K562 (cell line): ENCODE measurements around the gene SNX14. TPM values are rescaled to one million over a fixed set of nuclear protein-coding genes. Genes with fewer than 3 reads are reported as not detected.

Experiments
- ATAC-seq: fragments of 200-7000 bp; cut with Tn5 transposase; 3 replicates; pipeline ENCODE4 v1.9.1; 2020; ENCODE audit warnings: moderate library complexity
- BruUV-seq: library from RNA; stranded (reverse); fragments of 400-500 nt; replicated peaks from 2 replicates; lab custom pipeline; 2021; lab: Mats Ljungman, UMichigan
- CTCF ChIA-PET: fragments of 300-600 bp; formaldehyde crosslinking; extraction: SDS; loops from one replicate; lab custom pipeline; 2021; ENCODE audit warnings: low intra/inter-chr PET ratio; lab: Yijun Ruan, JAX
- POLR2A ChIA-PET: fragments of 300-600, 350-650 bp; sonication (Branson Sonifier 250); formaldehyde crosslinking; extraction: SDS; loops from one replicate; lab custom pipeline; 2021; ENCODE audit warnings: antibody characterized with exemption, inconsistent platforms; lab: Yijun Ruan, JAX
- DNase-seq, 4 experiments: peaks; one replicate each; pipeline versions ENCODE4 v3.0.0 to v3.0.0-alpha.2; 2011 to 2018; ENCODE audit warnings: low spot score in 3 of 4, mixed read lengths in 3 of 4; ENCODE audit errors: extremely low read depth in 1 of 4
- FAIRE-seq: peaks from 2 replicates; lab custom pipeline; 2011; peaks lifted over from hg19 to GRCh38; lab: Jason Lieb, UNC
- H2AFZ ChIP-seq: 2 replicates; pipeline ENCODE4 v1.6.0; 2011; ENCODE audit warnings: low read depth, low read length, control low read depth, inconsistent platforms
- H3K27ac ChIP-seq: fragments of 200-600 bp; 3 replicates; pipeline ENCODE4 v1.8.0; 2011; ENCODE audit warnings: low read depth, mild to moderate bottlenecking, control low read depth, inconsistent platforms, low read length, moderate library complexity, mixed read lengths; ENCODE audit errors: extremely low read depth
- H3K27me3 ChIP-seq, 2 experiments: fragments of 300-600 bp in 1 of 2; 2 replicates in 1 of 2; 3 replicates in 1 of 2; pipeline versions ENCODE4 v1.6.0 to v1.8.0; 2011; ENCODE audit warnings: inconsistent platforms in 2 of 2, low read length in 2 of 2, mild to moderate bottlenecking in 1 of 2, mixed read lengths in 1 of 2, moderate library complexity in 1 of 2; ENCODE audit not compliant: control insufficient read depth in 2 of 2, insufficient read depth in 2 of 2
- H3K36me3 ChIP-seq: fragments of 300-600 bp; 3 replicates; pipeline ENCODE4 v1.8.0; 2011; ENCODE audit warnings: mild to moderate bottlenecking, low read length, inconsistent platforms; ENCODE audit not compliant: control insufficient read depth, insufficient read depth
- H3K4me1 ChIP-seq, 2 experiments: fragments of 200-600 bp in 1 of 2; replicated peaks in 1 of 2; 2 replicates in 1 of 2; 3 replicates in 1 of 2; pipeline versions ENCODE4 v1.5.1 to v1.8.0; 2011; ENCODE audit warnings: inconsistent platforms in 2 of 2, low read length in 2 of 2, mild to moderate bottlenecking in 1 of 2, mixed read lengths in 1 of 2, moderate library complexity in 1 of 2; ENCODE audit not compliant: control insufficient read depth in 2 of 2, insufficient read depth in 2 of 2
- H3K4me2 ChIP-seq: 2 replicates; pipeline ENCODE4 v1.6.1; 2011; ENCODE audit warnings: low read length, control low read depth, inconsistent platforms, mixed read lengths; ENCODE audit not compliant: insufficient read depth
- H3K4me3 ChIP-seq: fragments of 200-600 bp; sonication (generic), shearing (Covaris generic); 2 replicates; pipeline ENCODE4 v1.5.1; 2016; ENCODE audit warnings: control low read depth, inconsistent platforms
- H3K79me2 ChIP-seq: fragments of 200-600 bp; 3 replicates; pipeline ENCODE4 v1.8.0; 2011; ENCODE audit warnings: low read length, inconsistent platforms; ENCODE audit not compliant: control insufficient read depth, insufficient read depth
- H3K9ac ChIP-seq, 2 experiments: 2 replicates each; pipeline versions ENCODE4 v1.6.0 to v1.6.1; 2011; ENCODE audit warnings: low read depth in 2 of 2, low read length in 2 of 2, control low read depth in 1 of 2, inconsistent platforms in 1 of 2, mild to moderate bottlenecking in 1 of 2, mixed read lengths in 1 of 2; ENCODE audit not compliant: insufficient read depth in 1 of 2
- H3K9me1 ChIP-seq: one replicate; pipeline ENCODE4 v1.6.0; 2011; ENCODE audit warnings: inconsistent platforms, mild to moderate bottlenecking, low read length, moderate library complexity; ENCODE audit not compliant: control insufficient read depth, insufficient read depth
- H3K9me3 ChIP-seq: replicated peaks from 2 replicates; pipeline ENCODE4 v1.5.1; 2011; ENCODE audit warnings: low read depth, low read length, inconsistent platforms; ENCODE audit not compliant: control insufficient read depth, insufficient read depth
- H4K20me1 ChIP-seq: replicated peaks from 2 replicates; pipeline ENCODE4 v1.6.1; 2011; ENCODE audit warnings: low read length, inconsistent platforms, mixed read lengths; ENCODE audit not compliant: control insufficient read depth, insufficient read depth
- ARID1B ChIP-seq: fragments of 450-650 bp; IDR thresholded peaks from 2 replicates; pipeline ENCODE4 v1.6.1; 2016; ENCODE audit warnings: antibody characterized with exemption, mild to moderate bottlenecking, inconsistent platforms
- BRD9 ChIP-seq: fragments of 450-650 bp; IDR thresholded peaks from 2 replicates; pipeline ENCODE4 v1.6.1; 2018; ENCODE audit warnings: low read depth; ENCODE audit not compliant: partially characterized antibody
- CEBPB ChIP-seq: fragments of 450-650 bp; IDR thresholded peaks from 2 replicates; pipeline ENCODE4 v1.6.1; 2016; ENCODE audit warnings: missing genetic modification characterization, missing compliant biosample characterization
- DEAF1 ChIP-seq: fragments of 450-650 bp; formaldehyde crosslinking; IDR thresholded peaks from 2 replicates; pipeline ENCODE4 v1.4.0; 2020; ENCODE audit warnings: mild to moderate bottlenecking, moderate library complexity
- HDAC8 ChIP-seq: fragments of 450-650 bp; IDR thresholded peaks from 2 replicates; pipeline ENCODE4 v1.6.1; 2016; ENCODE audit warnings: mild to moderate bottlenecking, missing genetic modification characterization, moderate library complexity, missing compliant biosample characterization
- HDGF ChIP-seq: fragments of 450-650 bp; IDR thresholded peaks from 2 replicates; pipeline ENCODE4 v1.6.1; 2016
- NR3C1 ChIP-seq: sonication (generic); formaldehyde crosslinking; IDR thresholded peaks from 2 replicates; pipeline ENCODE4 v1.8.1; 2022; ENCODE audit warnings: missing genetic modification reagents
- POLR2A ChIP-seq: fragments of 450-650 bp; conservative IDR thresholded peaks from 2 replicates; pipeline ENCODE4 v1.6.1; 2016
- POLR2AphosphoS2 ChIP-seq: IDR thresholded peaks from 2 replicates; pipeline ENCODE4 v1.6.1; 2012; ENCODE audit warnings: low read length, improper control_type of control experiment
- POLR2G ChIP-seq: fragments of 200-400 bp; formaldehyde crosslinking; IDR thresholded peaks from 2 replicates; pipeline ENCODE4 v1.6.1; 2017; ENCODE audit warnings: low read depth, mild to moderate bottlenecking, antibody characterized with exemption, low read length, moderate library complexity
- RAD21 ChIP-seq, 2 experiments: fragments of 250-450 bp in 1 of 2; fragments of 450-650 bp in 1 of 2; sonication (Bioruptor Pico) in 1 of 2; formaldehyde crosslinking in 1 of 2; IDR thresholded peaks in 1 of 2; conservative IDR thresholded peaks in 1 of 2; 2 replicates each; pipeline versions ENCODE4 v1.4.0 to v1.8.0; 2020 to 2022; ENCODE audit warnings: mild to moderate bottlenecking in 2 of 2, moderate library complexity in 1 of 2
- RBM22 ChIP-seq: fragments of 200-400 bp; formaldehyde crosslinking; IDR thresholded peaks from 2 replicates; pipeline ENCODE4 v1.6.1; 2018; ENCODE audit warnings: low read length, low read depth; ENCODE audit not compliant: poor library complexity, severe bottlenecking
- RFX1 ChIP-seq: fragments of 450-650 bp; IDR thresholded peaks from 2 replicates; pipeline ENCODE4 v1.6.1; 2016; ENCODE audit warnings: mild to moderate bottlenecking, moderate library complexity
- RNF219 ChIP-seq: fragments of 250-450 bp; sonication (Bioruptor Pico); IDR thresholded peaks from 2 replicates; pipeline ENCODE4 v1.5.0; 2022; ENCODE audit warnings: mild to moderate bottlenecking
- SMARCB1 ChIP-seq: IDR thresholded peaks from 2 replicates; pipeline ENCODE4 v1.6.1; 2011; ENCODE audit warnings: improper control_type of control experiment, low read depth; ENCODE audit not compliant: insufficient read length
- SMC3 ChIP-seq: conservative IDR thresholded peaks from 2 replicates; pipeline ENCODE4 v1.6.1; 2011; ENCODE audit warnings: low read depth, low read length, improper control_type of control experiment; ENCODE audit not compliant: insufficient read depth
- TBL1XR1 ChIP-seq, 2 experiments: IDR thresholded peaks; 2 replicates each; pipeline ENCODE4 v1.6.1; 2012; ENCODE audit warnings: improper control_type of control experiment in 2 of 2, low read length in 2 of 2, mild to moderate bottlenecking in 1 of 2
- ZBTB33 ChIP-seq: sonication (generic); formaldehyde crosslinking; IDR thresholded peaks from 2 replicates; pipeline ENCODE4 v1.8.1; 2023; ENCODE audit warnings: mild to moderate bottlenecking, missing genetic modification reagents
- ZNF589 ChIP-seq: fragments of 200-800 bp; sonication (Bioruptor generic); IDR thresholded peaks from 2 replicates; pipeline ENCODE4 v1.6.1; 2016; ENCODE audit warnings: low read depth, missing genetic modification characterization, missing compliant biosample characterization
- WGBS: fragments of 100-300 bp; shearing (Covaris generic); methylation state at CpG from one replicate; pipeline ENCODE4 v1.1.6; 2016; ENCODE audit warnings: low coverage, mixed read lengths; ENCODE audit not compliant: insufficient coverage; ENCODE audit errors: missing lambda C conversion rate; 5-methylcytosine and 5-hydroxymethylcytosine counted together
- in situ Hi-C: fragments of 300-500 bp; cut with MboI; formaldehyde crosslinking; loops from 4 replicates; pipeline ENCODE4 v1.15.0; 2018; ENCODE audit warnings: inconsistent platforms, mixed read lengths
- intact Hi-C: fragments of 100-400 bp; cut with micrococcal nuclease; formaldehyde crosslinking; loops from 2 replicates; pipeline ENCODE4 v1.14.2; 2022
- polyA plus RNA-seq, 8 experiments: library from polyadenylated mRNA; depleted of rRNA in 4 of 8; stranded (reverse) in 5 of 8; unstranded in 3 of 8; fragments of >200 nt; fragmentation: Nextera tagmentation in 2 of 8; fragmentation: Illumina TruSeq in 1 of 8; extraction: Ambion mirVana in 2 of 8; extraction: Trizol in 1 of 8; gene quantifications; 2 replicates each; pipeline versions ENCODE4 v1.2.1 to v1.2.3, GENCODE V29; 2011 to 2014; ENCODE audit warnings: inconsistent platforms in 1 of 8, missing spikeins in 1 of 8
- total RNA-seq, 7 experiments: library from RNA; depleted of rRNA in 6 of 7; stranded (reverse); fragments of >200 nt in 6 of 7; fragmentation: Illumina TruSeq in 2 of 7; extraction: Trizol in 2 of 7; gene quantifications; 2 replicates each; pipeline versions ENCODE4 v1.2.1 to v1.2.3, GENCODE V29; 2011 to 2021; ENCODE audit warnings: low replicate concordance in 1 of 7

SNX14 gene
- total and polyA plus RNA-seq, 9 of the 15 experiments (the other 6 are each of a cell fraction or from before 2014, with no cell fraction given), result 46.5 to 140 (median 71.2) TPM

- ATAC-seq, result peak; percentile 14; the same call in 1 of the 3 replicates
- H2AFZ ChIP-seq, result no peak overlapping the region
- WGBS, result 91% methylated on average over 14 of the region's 17 CpGs
- ChIA-PET CTCF (no interaction called here), POLR2A (interaction anchor here (1.0 kb wide), 1 partner anchor 25 kb away, joined by 4 read pairs; no protein-coding TSS in a partner anchor)
- no peak overlapping the region for H3K4me2 ChIP-seq
- H3K36me3 ChIP-seq, result peaks cover 100% of the 10 kb centered on the region
- H4K20me1 ChIP-seq, result no peaks in the 10 kb centered on the region
- H3K9ac ChIP-seq, result no peak overlapping the region
- intact Hi-C loops, result no loop called here
- no TSS peak for BruUV-seq
- H3K27me3 ChIP-seq, result no peaks in the 10 kb centered on the region
- H3K9me3 ChIP-seq, result no peaks in the 10 kb centered on the region
- TF ChIP-seq ARID1B (no peak), DEAF1 (CRISPR knock-in tag) (no peak), ZNF589 (no peak), RAD21 (CRISPR knock-in tag; conservative IDR thresholded peaks at IDR 0.05 in 1 of 2, IDR thresholded peaks at IDR 0.05 in 1 of 2) (no peak), SMC3 (no peak), POLR2A (peak; percentile 55; the same call in 1 of the 2 replicates), POLR2G (peak; percentile 51; the same call in 1 of the 2 replicates), RFX1 (peak; percentile 54), POLR2AphosphoS2 (no peak), HDGF (no peak), SMARCB1 (no peak), RNF219 (CRISPR knock-in tag) (no peak), TBL1XR1 (IDR thresholded peaks at IDR 0.05; ENCODE audit: low read length in 2 of 2) (no peak), NR3C1 (CRISPR knock-in tag) (no peak), RBM22 (peak; percentile 43), HDAC8 (tag) (no peak), BRD9 (no peak), ZBTB33 (0 out of 2 replicates have a peak, but pooled peaks have one; percentile 14), CEBPB (tag) (no peak)
- no peak overlapping the region for H3K27ac ChIP-seq
- peaks cover 57% of the 10 kb centered on the region for H3K79me2 ChIP-seq
- H3K4me1 ChIP-seq, result no peaks in the 10 kb centered on the region
- H3K4me3 ChIP-seq, result no peak overlapping the region
- DNase-seq, result no peak
- no peak for FAIRE-seq
- no peaks in the 10 kb centered on the region for H3K9me1 ChIP-seq
- in situ Hi-C loops, result no loop called here
Measured at GRCh38 chr6:85614780-85615179, 21.1 kb upstream of the SNX14 start.
